ENCODE measurements around the gene TBCK.

DNA sequence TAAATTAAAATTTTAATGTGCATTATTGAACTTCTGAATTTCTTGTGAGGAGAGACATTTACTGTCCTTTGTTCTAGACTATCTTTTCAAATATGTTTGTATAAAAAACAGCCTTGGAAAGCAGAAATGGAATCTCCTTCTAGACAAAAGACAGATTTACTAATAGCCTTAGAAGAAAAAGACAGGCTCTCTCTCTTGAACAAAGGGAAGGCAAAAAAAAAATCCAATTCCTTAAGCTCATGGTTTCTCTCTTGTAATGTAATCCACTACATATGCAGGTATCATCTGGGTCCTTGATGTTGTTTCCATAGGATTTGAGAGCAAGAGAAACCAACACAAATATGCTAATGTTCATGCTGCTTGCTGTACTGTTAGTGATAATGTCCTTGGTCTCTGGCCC lies 106.0 kb downstream of the TBCK start:
- TF ChIP-seq, protein P1, sequence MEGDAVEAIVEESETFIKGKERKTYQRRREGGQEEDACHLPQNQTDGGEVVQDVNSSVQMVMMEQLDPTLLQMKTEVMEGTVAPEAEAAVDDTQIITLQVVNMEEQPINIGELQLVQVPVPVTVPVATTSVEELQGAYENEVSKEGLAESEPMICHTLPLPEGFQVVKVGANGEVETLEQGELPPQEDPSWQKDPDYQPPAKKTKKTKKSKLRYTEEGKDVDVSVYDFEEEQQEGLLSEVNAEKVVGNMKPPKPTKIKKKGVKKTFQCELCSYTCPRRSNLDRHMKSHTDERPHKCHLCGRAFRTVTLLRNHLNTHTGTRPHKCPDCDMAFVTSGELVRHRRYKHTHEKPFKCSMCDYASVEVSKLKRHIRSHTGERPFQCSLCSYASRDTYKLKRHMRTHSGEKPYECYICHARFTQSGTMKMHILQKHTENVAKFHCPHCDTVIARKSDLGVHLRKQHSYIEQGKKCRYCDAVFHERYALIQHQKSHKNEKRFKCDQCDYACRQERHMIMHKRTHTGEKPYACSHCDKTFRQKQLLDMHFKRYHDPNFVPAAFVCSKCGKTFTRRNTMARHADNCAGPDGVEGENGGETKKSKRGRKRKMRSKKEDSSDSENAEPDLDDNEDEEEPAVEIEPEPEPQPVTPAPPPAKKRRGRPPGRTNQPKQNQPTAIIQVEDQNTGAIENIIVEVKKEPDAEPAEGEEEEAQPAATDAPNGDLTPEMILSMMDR (IDR thresholded peaks at IDR 0.05), result no peak
- no peak for TF ChIP-seq POLR2A (IDR thresholded peaks at IDR 0.05)
